ENCODE results near the gene CAMK2D. TPM values are rescaled to one million over a fixed set of nuclear protein-coding genes. Genes with fewer than 3 reads are reported as not detected.

The CAMK2D gene
- total and polyA plus RNA-seq, 2 donors (not counting 1 experiment from before 2014, with no cell fraction given): 120 to 262 TPM

- Histone ChIP-seq H3K4me3 (replicated peaks in 1 of 4; ENCODE audit: control extremely low read depth in 1 of 4, insufficient read depth in 1 of 4, low read depth in 3 of 4, low read length in 4 of 4) (no peak overlapping the region), H3K36me3 (ENCODE audit: control insufficient read depth, insufficient read depth, low read length) (peaks cover 2% of the 10 kb centered on the region), H2AFZ (ENCODE audit: low read length) (no peak overlapping the region), H3K9ac (ENCODE audit: insufficient read depth, low read length) (no peak overlapping the region), H3K27me3 (ENCODE audit: control insufficient read depth, insufficient read depth, low read length) (no peaks in the 10 kb centered on the region), H3K4me2 (ENCODE audit: extremely low read depth, insufficient read depth, low read length) (no peak overlapping the region), H4K20me1 (ENCODE audit: control insufficient read depth, extremely low read depth, insufficient read depth, low read length) (no peaks in the 10 kb centered on the region), H3K9me3 (ENCODE audit: control insufficient read depth, insufficient read depth, low read depth, low read length) (no peaks in the 10 kb centered on the region), H3K79me2 (ENCODE audit: control insufficient read depth, insufficient read depth, low read length) (no peaks in the 10 kb centered on the region), H3K4me1 (ENCODE audit: control insufficient read depth, extremely low read depth, insufficient read depth, low read length) (peaks cover 2% of the 10 kb centered on the region), H3K27ac (ENCODE audit: insufficient read depth, low read length) (no peak overlapping the region)
- TF ChIP-seq, protein P1, sequence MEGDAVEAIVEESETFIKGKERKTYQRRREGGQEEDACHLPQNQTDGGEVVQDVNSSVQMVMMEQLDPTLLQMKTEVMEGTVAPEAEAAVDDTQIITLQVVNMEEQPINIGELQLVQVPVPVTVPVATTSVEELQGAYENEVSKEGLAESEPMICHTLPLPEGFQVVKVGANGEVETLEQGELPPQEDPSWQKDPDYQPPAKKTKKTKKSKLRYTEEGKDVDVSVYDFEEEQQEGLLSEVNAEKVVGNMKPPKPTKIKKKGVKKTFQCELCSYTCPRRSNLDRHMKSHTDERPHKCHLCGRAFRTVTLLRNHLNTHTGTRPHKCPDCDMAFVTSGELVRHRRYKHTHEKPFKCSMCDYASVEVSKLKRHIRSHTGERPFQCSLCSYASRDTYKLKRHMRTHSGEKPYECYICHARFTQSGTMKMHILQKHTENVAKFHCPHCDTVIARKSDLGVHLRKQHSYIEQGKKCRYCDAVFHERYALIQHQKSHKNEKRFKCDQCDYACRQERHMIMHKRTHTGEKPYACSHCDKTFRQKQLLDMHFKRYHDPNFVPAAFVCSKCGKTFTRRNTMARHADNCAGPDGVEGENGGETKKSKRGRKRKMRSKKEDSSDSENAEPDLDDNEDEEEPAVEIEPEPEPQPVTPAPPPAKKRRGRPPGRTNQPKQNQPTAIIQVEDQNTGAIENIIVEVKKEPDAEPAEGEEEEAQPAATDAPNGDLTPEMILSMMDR (conservative IDR thresholded peaks at IDR 0.05 in 1 of 2, IDR thresholded peaks at IDR 0.05 in 1 of 2; ENCODE audit: low read depth in 1 of 2, low read length in 2 of 2): no peak
- no peak for TF ChIP-seq EZH2 (IDR thresholded peaks at IDR 0.05; ENCODE audit: low read length, missing control alignments)
- DNase-seq (ENCODE audit: low read depth in 2 of 2): peak; percentile 13 to 51
Measured at GRCh38 chr4:113502476-113502875, 259.1 kb downstream of the CAMK2D start.

DNA sequence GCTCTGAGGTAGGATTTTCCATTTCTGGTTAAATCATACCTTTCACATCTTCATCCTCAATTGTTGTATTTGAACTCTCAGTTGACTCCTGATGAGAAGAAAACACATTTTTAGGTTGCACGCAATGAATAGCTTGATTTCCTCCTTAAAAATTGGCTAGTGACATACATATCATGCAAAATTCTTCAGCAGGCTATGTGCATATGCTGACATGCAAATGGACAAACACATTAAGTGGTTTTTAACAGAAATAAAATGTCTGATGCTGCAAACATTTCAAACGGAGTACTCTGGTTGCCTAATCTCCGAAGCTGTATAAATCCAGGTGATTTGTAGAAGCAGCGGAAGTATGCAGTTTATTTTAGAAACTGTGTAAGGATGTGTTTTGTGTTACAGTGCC is 261.1 kb downstream of the CAMK2D start:
- Histone ChIP-seq H3K9ac (ENCODE audit: insufficient read depth, low read length) (no peak overlapping the region), H2AFZ (ENCODE audit: low read length) (no peak overlapping the region), H3K9me3 (ENCODE audit: control insufficient read depth, insufficient read depth, low read depth, low read length) (no peaks in the 10 kb centered on the region), H3K4me3 (replicated peaks in 1 of 4; ENCODE audit: control extremely low read depth in 1 of 4, insufficient read depth in 1 of 4, low read depth in 3 of 4, low read length in 4 of 4) (no peak overlapping the region), H4K20me1 (ENCODE audit: control insufficient read depth, extremely low read depth, insufficient read depth, low read length) (no peaks in the 10 kb centered on the region), H3K4me1 (ENCODE audit: control insufficient read depth, extremely low read depth, insufficient read depth, low read length) (peaks cover 2% of the 10 kb centered on the region), H3K79me2 (ENCODE audit: control insufficient read depth, insufficient read depth, low read length) (no peaks in the 10 kb centered on the region), H3K27me3 (ENCODE audit: control insufficient read depth, insufficient read depth, low read length) (no peaks in the 10 kb centered on the region), H3K36me3 (ENCODE audit: control insufficient read depth, insufficient read depth, low read length) (peaks cover 7% of the 10 kb centered on the region), H3K27ac (ENCODE audit: insufficient read depth, low read length) (no peak overlapping the region), H3K4me2 (ENCODE audit: extremely low read depth, insufficient read depth, low read length) (no peak overlapping the region)
- TF ChIP-seq EZH2 (IDR thresholded peaks at IDR 0.05; ENCODE audit: low read length, missing control alignments): no peak
- TF ChIP-seq, protein P1 (conservative IDR thresholded peaks at IDR 0.05 in 1 of 2, IDR thresholded peaks at IDR 0.05 in 1 of 2; ENCODE audit: low read depth in 1 of 2, low read length in 2 of 2): no peak
- DNase-seq (ENCODE audit: low read depth in 2 of 2): no peak

DNA sequence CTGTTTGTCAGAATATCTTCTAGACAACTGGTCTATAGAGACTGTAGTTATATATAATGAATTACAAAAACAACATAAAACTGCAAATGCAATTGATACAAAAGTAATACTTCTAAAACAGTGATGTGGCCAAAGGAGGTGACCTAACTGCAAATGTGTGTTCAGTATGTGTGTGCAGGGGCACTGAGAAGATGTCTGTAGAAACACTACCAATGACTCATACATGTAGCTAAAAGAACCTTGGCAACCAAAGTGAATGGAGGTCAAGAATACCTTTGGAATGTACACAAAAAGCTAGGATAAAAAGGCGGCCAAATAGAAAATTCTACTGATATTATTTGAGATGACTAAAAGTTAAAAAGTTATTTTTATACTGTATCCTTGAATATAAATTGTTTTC is 261.8 kb downstream of the CAMK2D start:
- Histone ChIP-seq H2AFZ (ENCODE audit: low read length) (no peak overlapping the region), H3K4me3 (replicated peaks in 1 of 4; ENCODE audit: control extremely low read depth in 1 of 4, insufficient read depth in 1 of 4, low read depth in 3 of 4, low read length in 4 of 4) (no peak overlapping the region), H3K36me3 (ENCODE audit: control insufficient read depth, insufficient read depth, low read length) (peaks cover 6% of the 10 kb centered on the region), H3K4me2 (ENCODE audit: extremely low read depth, insufficient read depth, low read length) (no peak overlapping the region), H3K4me1 (ENCODE audit: control insufficient read depth, extremely low read depth, insufficient read depth, low read length) (peaks cover 2% of the 10 kb centered on the region), H3K79me2 (ENCODE audit: control insufficient read depth, insufficient read depth, low read length) (no peaks in the 10 kb centered on the region), H4K20me1 (ENCODE audit: control insufficient read depth, extremely low read depth, insufficient read depth, low read length) (no peaks in the 10 kb centered on the region), H3K27me3 (ENCODE audit: control insufficient read depth, insufficient read depth, low read length) (no peaks in the 10 kb centered on the region), H3K9ac (ENCODE audit: insufficient read depth, low read length) (no peak overlapping the region), H3K9me3 (ENCODE audit: control insufficient read depth, insufficient read depth, low read depth, low read length) (no peaks in the 10 kb centered on the region), H3K27ac (ENCODE audit: insufficient read depth, low read length) (no peak overlapping the region)
- DNase-seq (ENCODE audit: low read depth in 2 of 2): peak; percentile 80 to 90
- TF ChIP-seq EZH2 (IDR thresholded peaks at IDR 0.05; ENCODE audit: low read length, missing control alignments): no peak
- TF ChIP-seq, protein P1 (conservative IDR thresholded peaks at IDR 0.05 in 1 of 2, IDR thresholded peaks at IDR 0.05 in 1 of 2; ENCODE audit: low read depth in 1 of 2, low read length in 2 of 2): no peak

Measured in fibroblast of lung (primary cell).